TTC549 (cell line): ENCODE results near the gene AP4E1.
"Not testable (repeated sequence)": the region's sequence is repeated elsewhere in the genome, so short reads cannot be mapped to it uniquely, and the experiment has no call there.

Experiments used
- FAIRE-seq: peaks from 2 replicates; lab custom pipeline; 2012; peaks lifted over from hg19 to GRCh38; lab: Jason Lieb, UNC

AP4E1 gene

DNA sequence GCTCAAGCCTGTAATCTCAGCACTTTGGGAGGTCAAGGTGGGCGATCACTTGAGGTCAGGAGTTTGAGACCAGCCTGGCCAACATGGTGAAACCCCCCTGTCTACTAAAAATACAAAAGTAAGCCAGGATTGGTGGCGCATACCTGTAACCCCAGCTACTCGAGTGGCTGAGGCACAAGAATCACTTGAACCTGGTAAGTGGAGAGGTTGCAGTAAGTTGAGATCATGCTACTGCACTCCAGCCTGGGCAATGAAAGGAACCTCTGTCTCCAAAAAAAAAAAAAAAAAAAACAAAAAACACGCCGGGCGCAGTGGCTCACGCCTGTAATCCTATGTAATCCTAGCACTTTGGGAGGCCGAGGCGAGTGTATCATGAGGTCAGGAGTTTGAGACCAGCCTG lies 18.9 kb upstream of the AP4E1 start:
- no peak for FAIRE-seq

GRCh38 chr15:50890751-50891150 lies 17.7 kb upstream of the AP4E1 start:
- no peak for FAIRE-seq

DNA sequence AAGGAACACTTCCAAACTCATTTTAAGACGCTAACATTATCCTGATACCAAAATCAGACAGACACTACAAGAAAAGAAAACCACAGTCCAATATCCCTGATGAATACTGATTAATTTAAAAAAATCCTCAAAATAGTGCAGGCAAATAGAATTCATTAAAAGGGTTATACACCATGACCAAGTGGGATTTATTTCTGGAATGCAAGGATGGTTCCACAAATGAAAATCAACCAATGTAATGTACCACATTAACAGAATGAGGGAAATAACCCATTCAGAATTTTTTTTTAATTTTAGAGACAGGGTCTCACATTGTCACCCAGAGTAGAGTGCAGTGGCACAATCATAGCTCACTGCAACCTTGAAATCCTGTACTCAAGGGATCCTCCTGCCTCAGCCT lies 17.3 kb upstream of the AP4E1 start:
- FAIRE-seq: no peak

DNA sequence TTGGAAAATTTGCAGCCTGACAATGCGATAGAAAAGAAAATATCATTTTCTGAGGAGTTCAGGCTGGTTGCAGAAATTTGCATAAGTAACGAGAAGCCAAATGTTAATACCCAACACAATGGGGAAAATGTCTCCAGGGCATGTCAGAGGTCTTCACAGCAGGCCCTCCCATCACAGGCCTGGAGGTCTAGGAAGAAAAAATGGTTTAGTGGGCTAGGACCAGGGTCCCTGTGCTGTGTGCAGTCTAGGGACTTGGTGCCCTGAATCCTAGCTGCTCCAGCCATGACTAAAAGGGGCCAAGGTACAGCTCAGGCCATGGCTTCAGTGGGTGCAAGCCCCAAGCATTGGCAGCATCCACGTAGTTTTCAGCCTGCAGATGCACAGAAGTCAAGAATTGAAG lies 14.5 kb upstream of the AP4E1 start:
- FAIRE-seq: no peak

- not testable (repeated sequence) for FAIRE-seq
Measured at GRCh38 chr15:50901390-50901789, 7.1 kb upstream of the AP4E1 start.

DNA sequence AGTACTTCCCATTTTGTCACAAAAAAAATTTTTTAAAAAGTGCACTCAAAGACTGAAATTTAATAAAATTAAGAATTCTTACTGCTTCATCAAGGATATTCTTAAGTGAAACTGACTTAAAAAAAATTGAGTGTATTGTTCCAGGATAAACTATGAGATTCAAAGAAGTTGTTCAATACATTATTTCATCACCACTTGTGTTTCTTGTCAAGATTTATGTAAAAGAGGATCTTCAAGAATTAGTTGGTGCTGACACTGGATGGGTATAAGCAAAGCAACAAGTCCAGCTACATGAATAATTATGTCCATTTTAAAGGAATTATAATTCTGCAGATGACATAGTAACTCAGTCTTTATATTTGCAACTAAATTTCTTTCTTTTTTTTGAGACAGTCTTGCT lies 4.3 kb upstream of the AP4E1 start:
- FAIRE-seq: no peak

DNA sequence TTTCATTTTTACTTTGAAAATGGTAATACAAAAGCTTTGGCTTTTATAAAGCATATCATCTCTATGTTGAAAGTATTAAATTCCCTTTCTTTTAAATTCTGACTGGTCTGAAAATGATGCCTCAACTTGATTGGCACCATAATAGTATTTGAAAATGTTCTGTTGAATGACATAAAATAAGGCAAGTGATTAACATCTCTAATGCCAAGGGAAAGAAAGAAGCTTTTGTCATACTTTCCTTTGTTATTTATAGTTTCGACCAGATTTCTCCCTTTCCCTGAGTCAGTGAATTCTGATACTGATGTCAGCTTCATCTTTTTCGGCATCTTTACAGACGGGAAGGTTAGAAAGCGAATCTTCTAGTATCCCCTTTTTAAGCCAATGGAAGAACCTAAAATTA lies 3.4 kb upstream of the AP4E1 start:
- no peak for FAIRE-seq

DNA sequence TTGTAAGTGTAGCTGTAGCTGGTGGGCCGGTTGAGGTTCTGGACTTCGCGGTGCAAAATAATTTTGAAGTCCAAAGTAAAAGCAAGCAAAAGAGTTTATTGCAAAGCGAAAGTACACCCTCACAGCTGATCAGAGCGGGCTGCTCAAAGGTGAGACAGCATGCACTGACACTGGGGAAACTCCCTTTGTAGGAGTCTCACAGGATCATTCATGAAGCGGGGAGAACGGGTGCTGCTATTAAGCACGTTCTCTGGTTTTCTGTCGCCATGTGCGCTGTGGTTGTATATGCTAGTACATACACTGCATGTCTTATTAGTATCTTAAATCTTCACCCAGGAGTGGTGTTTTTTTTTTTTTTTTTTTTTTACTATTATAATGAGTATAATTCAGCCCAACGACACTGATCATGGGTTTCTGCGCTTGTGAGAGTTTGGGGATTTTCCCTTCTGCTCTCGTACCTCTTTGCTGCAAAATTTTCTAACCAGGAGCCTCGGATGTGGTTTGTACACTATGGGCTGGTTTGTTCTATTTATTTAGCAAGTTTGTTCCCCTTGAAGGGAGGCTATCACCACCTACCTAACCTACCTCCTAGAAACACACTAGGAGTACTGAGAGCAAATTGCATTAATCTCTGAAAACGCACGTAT lies 1.4 kb upstream of the AP4E1 start:
- no peak for FAIRE-seq

DNA sequence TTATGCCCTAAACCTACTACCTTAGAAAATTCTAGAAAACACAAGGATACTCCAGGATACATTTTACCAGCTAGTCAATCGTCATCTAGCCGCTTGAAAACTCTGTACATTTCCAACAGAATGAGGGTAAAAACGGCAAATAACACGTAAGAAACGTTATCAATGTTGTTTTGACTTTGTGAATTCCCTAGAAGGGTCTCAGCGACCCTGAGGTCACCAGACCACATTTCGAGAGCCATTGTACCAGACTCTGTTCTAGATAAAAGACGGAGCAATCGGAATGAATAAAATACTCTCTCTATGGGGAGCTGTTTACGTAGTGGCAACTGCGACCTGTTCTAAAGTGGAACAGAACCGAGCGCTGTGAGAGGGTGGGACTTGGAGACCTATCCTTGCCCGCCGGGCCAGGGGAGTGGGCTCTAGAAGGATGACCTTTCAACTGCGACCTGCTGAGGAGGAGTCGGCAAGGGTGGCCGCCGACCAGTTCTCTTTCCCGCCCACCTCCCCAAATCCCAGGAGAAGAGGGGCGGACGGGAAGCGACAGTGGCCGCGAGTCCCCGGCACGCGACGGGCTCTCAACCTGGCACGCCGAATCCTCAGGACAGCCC lies 778 bp upstream of the AP4E1 start:
- no peak for FAIRE-seq

DNA sequence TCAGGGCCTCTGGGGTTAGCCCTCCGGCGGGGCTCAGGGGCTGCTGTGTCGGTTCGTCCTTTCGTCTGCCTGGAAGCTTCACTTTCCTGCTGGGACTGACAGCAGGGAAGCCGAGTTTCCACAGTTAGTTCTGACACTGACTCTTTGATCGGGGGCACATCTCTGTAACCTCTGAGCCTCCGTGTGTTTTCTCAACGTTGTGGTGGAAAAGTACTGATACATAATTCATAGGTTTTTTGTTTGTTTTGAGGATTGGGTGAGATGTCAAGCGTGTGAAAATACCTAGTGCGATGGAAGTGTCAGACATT lies 481 bp downstream of the AP4E1 start:
- FAIRE-seq: no peak

- FAIRE-seq: not testable (repeated sequence)
Measured at GRCh38 chr15:50910426-50910795, 1.9 kb downstream of the AP4E1 start.

- FAIRE-seq: no peak
Measured at GRCh38 chr15:50911001-50911400, 2.5 kb downstream of the AP4E1 start.

DNA sequence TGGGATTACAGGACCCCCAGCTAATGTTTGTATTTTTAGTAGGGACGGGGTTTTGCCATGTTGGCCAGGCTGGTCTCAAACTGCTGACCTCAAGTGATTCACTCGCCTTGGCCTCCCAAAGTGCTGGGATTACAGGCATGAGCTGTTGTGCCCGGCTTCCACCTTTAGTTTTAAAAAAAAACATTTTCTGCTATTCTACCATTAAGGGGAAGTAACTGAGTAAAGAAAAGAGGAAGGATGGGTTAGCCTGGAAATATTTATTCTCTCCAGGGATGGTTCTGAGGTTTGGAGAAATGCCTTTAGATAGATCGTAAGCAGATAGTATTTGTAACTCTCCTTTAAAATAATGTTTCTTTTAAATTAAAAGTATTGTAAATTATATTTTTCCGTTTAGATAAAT lies 3.1 kb downstream of the AP4E1 start:
- FAIRE-seq: no peak

DNA sequence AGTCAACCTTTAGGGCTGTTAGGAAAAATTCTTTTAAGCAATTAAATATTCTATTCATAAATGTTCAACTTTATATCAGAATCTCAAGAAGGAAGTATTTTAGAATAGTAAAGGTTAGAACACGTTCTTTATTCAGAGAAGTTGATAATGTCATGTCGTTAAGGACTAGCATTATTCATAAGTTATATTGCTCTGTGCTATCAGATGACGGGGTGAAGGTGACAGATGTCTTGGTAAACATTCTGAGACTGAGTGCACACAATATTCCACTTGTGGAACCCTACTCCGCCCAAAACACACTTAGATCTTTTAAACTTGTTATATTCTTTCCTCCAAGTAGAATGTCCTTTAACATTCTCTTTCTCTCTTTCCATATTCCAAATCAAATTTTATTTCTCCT lies 7.9 kb downstream of the AP4E1 start:
- FAIRE-seq: no peak

GRCh38 chr15:50919359-50919758 lies 10.9 kb downstream of the AP4E1 start:
- not testable (repeated sequence) for FAIRE-seq

GRCh38 chr15:50925281-50925680 lies 16.8 kb downstream of the AP4E1 start:
- no peak for FAIRE-seq

DNA sequence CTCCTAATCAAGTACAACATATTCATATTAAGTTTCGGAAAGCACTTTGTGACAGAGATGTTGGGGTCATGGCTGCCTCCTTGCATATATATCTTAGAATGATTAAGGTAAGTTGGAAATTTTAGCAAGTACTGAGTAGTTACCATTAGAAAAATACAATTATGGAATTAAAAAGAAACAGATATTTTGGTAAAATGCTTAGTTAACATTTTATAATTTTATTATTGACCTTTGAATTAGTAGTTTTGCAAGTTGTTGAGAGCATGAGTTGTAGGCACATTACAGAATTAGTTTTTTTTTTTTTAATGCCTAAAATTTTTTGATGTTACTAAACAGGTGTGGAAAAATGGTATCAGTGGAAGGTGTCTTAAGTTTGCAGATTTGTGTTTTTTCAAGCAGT lies 20.6 kb downstream of the AP4E1 start:
- no peak for FAIRE-seq

GRCh38 chr15:50930792-50931191 lies 22.3 kb downstream of the AP4E1 start:
- FAIRE-seq: no peak

DNA sequence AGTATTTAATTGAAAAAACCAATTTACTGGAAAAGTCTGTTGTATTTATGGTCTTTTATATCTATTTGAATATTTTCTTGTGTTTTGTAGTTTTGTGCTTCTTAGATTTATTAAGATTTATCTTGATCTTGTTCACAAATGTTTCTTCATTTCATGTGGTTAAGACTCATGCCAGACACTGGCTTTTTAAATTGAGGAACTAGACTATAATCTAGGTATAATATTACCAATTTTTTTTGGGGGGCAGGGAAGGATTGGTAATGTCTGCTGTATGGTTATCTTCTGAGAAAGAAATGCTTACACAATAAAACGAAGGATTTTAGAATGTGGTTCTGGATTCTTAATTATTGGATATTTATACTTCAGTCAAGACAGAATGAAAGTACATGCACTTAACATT lies 24.9 kb downstream of the AP4E1 start:
- no peak for FAIRE-seq

DNA sequence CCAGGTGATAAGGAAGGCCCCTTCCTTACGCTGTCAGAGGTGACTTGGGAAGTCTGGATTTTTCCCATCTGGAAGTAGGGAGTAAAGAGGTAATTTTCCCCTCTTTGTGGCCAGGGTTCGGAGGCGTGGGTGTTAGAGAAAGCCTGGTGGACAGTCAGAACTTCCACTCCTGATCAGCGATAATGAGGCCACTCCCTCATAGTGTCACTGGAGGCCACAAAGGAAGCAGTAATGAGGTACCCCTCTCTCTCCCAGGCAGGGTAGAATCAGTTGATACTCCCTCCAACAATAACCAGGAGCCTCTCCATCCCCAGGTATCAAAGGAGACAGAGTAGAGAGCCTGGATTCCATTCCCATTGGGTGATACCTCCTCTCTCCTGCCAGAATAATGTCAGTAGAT lies 30.0 kb downstream of the AP4E1 start:
- no peak for FAIRE-seq

DNA sequence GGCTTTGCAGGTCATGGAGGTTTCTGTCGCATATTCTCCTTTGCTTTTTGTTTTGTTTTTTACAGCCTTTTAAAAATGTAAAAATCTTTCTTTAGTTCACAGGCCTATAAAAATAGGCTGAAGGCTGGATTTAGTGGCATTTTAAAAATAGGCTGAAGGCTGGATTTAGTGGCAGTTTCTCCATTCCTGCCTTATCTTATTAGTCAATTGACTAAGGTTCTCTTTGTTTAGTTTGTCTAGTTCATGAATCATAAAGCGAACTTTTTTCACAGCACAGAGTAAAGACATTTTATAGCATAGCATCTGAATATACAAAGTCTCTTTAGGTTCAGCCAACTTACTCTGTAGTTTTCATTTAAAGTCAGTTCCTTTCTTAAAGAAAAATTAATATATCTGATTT lies 31.4 kb downstream of the AP4E1 start:
- FAIRE-seq: no peak

DNA sequence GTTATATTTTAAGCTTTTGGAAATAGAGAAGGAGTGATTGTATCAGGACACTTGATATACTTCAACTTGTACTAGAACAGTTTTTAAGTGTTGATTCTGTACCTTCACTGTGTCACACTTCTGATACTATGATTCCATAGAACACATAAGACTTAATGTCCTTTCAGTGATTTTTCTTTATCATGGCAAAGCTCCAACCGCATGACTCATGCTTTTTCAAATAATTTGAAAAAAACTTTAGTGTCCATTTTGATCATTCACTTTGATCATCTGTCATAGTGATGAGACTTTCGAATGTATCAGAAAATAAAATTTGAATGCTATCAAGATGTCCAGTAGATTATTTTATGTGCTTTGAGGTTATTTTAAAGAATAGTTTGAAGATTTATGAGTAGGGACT lies 32.0 kb downstream of the AP4E1 start:
- no peak for FAIRE-seq

DNA sequence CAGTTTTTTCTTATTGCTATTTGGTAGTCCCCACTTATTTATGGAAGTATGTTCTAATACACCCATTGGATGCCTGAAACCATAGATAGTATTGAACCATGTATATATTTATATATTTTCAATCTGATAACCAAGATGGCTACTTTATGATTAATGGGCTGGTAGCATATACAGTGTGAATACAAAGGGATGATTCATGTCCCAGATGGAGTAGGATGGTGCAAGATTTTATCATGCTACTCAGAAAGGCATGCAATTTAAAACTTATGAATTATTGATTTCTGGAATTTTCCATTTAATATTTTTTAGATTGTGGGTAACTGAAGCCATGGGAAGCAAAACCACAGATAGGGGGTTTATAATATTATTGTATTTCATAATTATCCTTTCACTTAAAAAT lies 35.2 kb downstream of the AP4E1 start:
- FAIRE-seq: no peak

DNA sequence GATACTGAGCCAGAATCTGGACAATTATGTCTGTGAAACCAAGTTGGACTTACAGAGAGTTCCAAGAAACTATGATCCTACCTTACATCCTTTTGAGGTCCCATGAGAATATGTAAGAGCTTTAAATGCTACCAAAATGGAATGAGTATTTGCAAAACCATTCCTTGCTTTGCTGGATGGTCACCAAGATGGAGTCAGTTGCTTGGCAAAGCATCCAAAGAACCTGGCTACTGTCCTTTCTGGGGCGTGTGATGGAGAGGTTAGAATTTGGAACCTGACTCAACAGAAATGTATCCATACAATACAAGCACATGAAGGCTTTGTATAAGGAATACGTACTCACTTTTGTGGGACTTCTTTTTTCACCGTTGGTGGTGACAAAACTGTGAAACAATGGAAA lies 36.2 kb downstream of the AP4E1 start:
- FAIRE-seq: no peak

DNA sequence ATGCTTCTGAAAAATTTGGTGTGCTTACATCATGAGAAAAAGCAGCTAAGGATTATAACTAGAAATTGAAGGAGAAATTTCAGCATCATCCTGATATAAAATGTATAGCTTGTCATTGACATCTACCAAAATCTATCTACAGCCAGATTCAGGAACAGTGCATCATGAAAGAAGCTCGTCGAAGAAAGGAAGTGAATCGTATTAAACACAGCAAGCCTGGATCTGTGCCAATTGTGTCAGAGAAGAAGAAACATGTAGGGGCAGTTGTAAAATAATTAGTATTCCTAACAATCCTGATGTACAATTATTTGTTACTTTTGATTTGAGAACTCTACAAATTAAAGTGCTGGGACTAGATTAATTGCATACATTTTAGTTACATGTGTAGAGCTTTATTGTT lies 37.2 kb downstream of the AP4E1 start:
- FAIRE-seq: no peak
